Mucosa of stomach (tissue), 1 donor: ENCODE data around the gene PPA1.
"Not testable (repeated sequence)": the region's sequence is repeated elsewhere in the genome, so short reads cannot be mapped to it uniquely, and the experiment has no call there.

Experiments used
- H3K27me3 ChIP-seq: one replicate; pipeline ENCODE4 v1.7.0; 2013; ENCODE audit warnings: mild to moderate bottlenecking, low read length; ENCODE audit not compliant: control insufficient read depth, insufficient read depth
- H3K36me3 ChIP-seq: one replicate; pipeline ENCODE4 v1.7.0; 2013; ENCODE audit warnings: low read length; ENCODE audit not compliant: control insufficient read depth, insufficient read depth
- H3K4me1 ChIP-seq: one replicate; pipeline ENCODE4 v1.7.0; 2013; ENCODE audit warnings: mild to moderate bottlenecking, low read length; ENCODE audit not compliant: control insufficient read depth, insufficient read depth
- H3K4me3 ChIP-seq: one replicate; pipeline ENCODE4 v1.7.0; 2013; ENCODE audit warnings: low read length
- H3K9ac ChIP-seq: one replicate; pipeline ENCODE4 v1.7.0; 2013; ENCODE audit warnings: mild to moderate bottlenecking, low read length, moderate library complexity
- H3K9me3 ChIP-seq: one replicate; pipeline ENCODE4 v1.7.0; 2013; ENCODE audit warnings: mild to moderate bottlenecking, low read length, moderate library complexity; ENCODE audit not compliant: control insufficient read depth
- donor health status: Pancreatic carcinoma.

Gene PPA1

DNA sequence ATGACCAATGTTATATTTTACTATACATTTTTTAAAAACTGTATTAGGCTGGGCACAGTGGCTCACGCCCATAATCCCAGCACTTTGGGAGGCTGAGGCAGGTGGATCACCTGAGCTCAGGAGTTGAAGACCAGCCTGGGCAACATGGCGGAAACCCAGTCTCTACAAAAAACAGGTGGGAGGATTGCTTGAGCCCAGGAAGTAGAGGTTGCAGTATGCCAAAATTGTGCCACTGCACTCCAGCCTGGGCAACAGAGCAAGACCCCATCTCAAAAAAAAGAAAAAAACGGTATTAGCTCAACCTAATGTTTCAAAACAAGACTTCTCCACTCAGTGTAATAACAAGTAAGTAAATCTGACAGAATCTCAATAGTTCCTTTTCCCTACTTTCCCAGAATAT, 73.9 kb downstream of the PPA1 start:
- H3K4me3 ChIP-seq, H3K9me3 ChIP-seq, H3K27me3 ChIP-seq, H3K9ac ChIP-seq, H3K4me1 ChIP-seq: not testable (repeated sequence)
- H3K36me3 ChIP-seq = peaks cover 13% of the 10 kb centered on the region

DNA sequence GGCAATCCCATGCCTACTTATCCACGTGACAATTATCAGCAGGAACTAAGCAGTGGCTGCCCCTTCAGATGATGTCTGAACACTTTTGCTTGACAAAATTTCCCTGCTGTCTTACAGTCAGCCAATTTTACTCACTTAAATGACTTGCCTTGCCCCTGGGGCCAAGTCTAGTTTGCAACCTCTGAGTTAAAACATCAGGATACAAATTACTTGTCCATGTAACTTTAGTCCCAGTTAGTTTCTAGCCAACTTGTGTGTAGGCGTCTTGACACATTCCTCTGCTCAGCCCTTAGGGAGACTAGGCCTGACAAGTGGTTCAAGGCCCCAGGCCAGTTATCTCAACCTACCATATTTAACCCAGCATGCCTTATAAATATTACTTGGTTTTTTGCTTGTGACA, 75.1 kb downstream of the PPA1 start:
- H3K36me3 ChIP-seq = peaks cover 13% of the 10 kb centered on the region
- H3K27me3 ChIP-seq = no peaks in the 10 kb centered on the region
- no peak overlapping the region for H3K9ac ChIP-seq
- peaks cover 5% of the 10 kb centered on the region for H3K4me1 ChIP-seq
- H3K9me3 ChIP-seq = no peaks in the 10 kb centered on the region
- H3K4me3 ChIP-seq = no peak overlapping the region

DNA sequence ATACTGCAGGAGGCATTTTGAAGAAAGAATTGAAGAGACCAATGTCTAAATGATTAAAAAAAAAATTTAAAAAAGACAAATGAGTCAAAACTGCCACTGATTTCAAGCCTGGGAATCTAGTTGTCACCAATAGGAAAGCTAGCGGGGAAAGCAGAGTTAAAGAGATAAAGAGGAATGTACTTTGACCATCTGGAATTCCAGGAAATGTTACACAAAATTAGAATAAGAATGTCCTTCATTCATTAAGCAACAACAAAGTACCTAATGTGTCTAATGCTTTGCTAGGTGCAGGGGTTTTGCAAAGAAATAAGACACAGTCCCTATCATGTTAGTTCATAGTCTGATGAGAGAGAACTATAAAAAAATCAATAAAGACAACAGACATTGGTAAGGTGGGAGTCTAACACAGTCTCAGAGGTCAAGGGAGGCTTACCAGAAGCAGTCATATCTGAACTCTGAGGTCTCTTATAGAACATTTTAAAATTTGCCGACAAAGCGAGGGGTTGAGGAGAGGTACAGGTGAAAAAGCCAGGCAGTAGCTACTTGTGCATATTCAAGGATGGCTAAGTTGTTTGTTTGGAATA, 77.9 kb downstream of the PPA1 start:
- H3K36me3 ChIP-seq = peaks cover 13% of the 10 kb centered on the region
- H3K9ac ChIP-seq = no peak overlapping the region
- peaks cover 5% of the 10 kb centered on the region for H3K4me1 ChIP-seq
- no peaks in the 10 kb centered on the region for H3K27me3 ChIP-seq
- no peaks in the 10 kb centered on the region for H3K9me3 ChIP-seq
- no peak overlapping the region for H3K4me3 ChIP-seq
